H1 (cell line): ENCODE measurements around the gene SLC12A4. TPM values are rescaled to one million over a fixed set of nuclear protein-coding genes. Genes with fewer than 3 reads are reported as not detected.
A peak's percentile ranks its signal among the peaks of the same experiment; 100 is the strongest.

ENCODE experiments used
- CTCF ChIA-PET: fragments of 300-600 bp; sonication (Branson Sonifier 250); formaldehyde crosslinking; loops from one replicate; lab custom pipeline; 2021; ENCODE audit not compliant: partially characterized antibody; lab: Charles Lee
- POLR2A ChIA-PET: fragments of 300-600 bp; sonication (Branson Sonifier 250); formaldehyde crosslinking; loops from one replicate; lab custom pipeline; 2021; ENCODE audit warnings: inconsistent platforms; ENCODE audit not compliant: partially characterized antibody; lab: Charles Lee
- DNase-seq, 2 experiments: peaks; one replicate each; pipeline versions ENCODE4 v3.0.0 to v3.0.0-alpha.2; 2010 to 2022; ENCODE audit warnings: low spot score in 2 of 2, low read depth in 1 of 2, mixed read lengths in 1 of 2
- FAIRE-seq: peaks from 2 replicates; lab custom pipeline; 2011; peaks lifted over from hg19 to GRCh38; lab: Jason Lieb, UNC
- H2AFZ ChIP-seq: 2 replicates; pipeline ENCODE4 v1.8.1; 2012; ENCODE audit warnings: low read length, inconsistent platforms
- H2AK5ac ChIP-seq: 2 replicates; pipeline ENCODE4 v1.6.1; 2013; ENCODE audit warnings: low read depth, low read length
- H2BK120ac ChIP-seq: replicated peaks from 2 replicates; pipeline ENCODE3; 2013; ENCODE audit warnings: low read depth, low read length, inconsistent platforms
- H2BK12ac ChIP-seq: 2 replicates; pipeline ENCODE4 v1.6.1; 2013; ENCODE audit warnings: low read depth, low read length
- H2BK15ac ChIP-seq: 2 replicates; pipeline ENCODE4 v1.6.1; 2013; ENCODE audit warnings: low read length
- H2BK20ac ChIP-seq: 2 replicates; pipeline ENCODE4 v1.6.1; 2013; ENCODE audit warnings: low read length
- H2BK5ac ChIP-seq: 2 replicates; pipeline ENCODE4 v1.6.1; 2013; ENCODE audit warnings: low read depth, low read length
- H3K14ac ChIP-seq: 2 replicates; pipeline ENCODE4 v1.6.1; 2013; ENCODE audit warnings: inconsistent platforms; ENCODE audit not compliant: insufficient read length
- H3K18ac ChIP-seq: 2 replicates; pipeline ENCODE4 v1.6.1; 2013; ENCODE audit warnings: low read length; ENCODE audit errors: extremely low read depth
- H3K23ac ChIP-seq: 2 replicates; pipeline ENCODE4 v1.6.1; 2013; ENCODE audit warnings: inconsistent platforms; ENCODE audit not compliant: insufficient read length
- H3K23me2 ChIP-seq: 2 replicates; pipeline ENCODE4 v1.6.1; 2013; ENCODE audit warnings: low read depth, low read length
- H3K27ac ChIP-seq: 2 replicates; pipeline ENCODE4 v1.6.1; 2011; ENCODE audit warnings: low read depth, low read length, inconsistent platforms
- H3K27me3 ChIP-seq, 4 experiments: replicated peaks in 1 of 4; 1 replicate in 1 of 4; 2 replicates in 3 of 4; pipeline versions ENCODE4 v1.6.1 to v1.8.1; 2011 to 2013; ENCODE audit warnings: low read length in 3 of 4, mild to moderate bottlenecking in 3 of 4, inconsistent platforms in 2 of 4, mixed read lengths in 2 of 4, moderate library complexity in 1 of 4; ENCODE audit not compliant: control insufficient read depth in 3 of 4, insufficient read depth in 3 of 4; ENCODE audit errors: extremely low read depth in 1 of 4
- H3K36me3 ChIP-seq, 4 experiments: 2 replicates each; pipeline versions ENCODE4 v1.6.1 to v1.8.1; 2011 to 2013; ENCODE audit warnings: mild to moderate bottlenecking in 4 of 4, low read length in 3 of 4, moderate library complexity in 2 of 4, control low read depth in 1 of 4, inconsistent platforms in 1 of 4; ENCODE audit not compliant: insufficient read depth in 4 of 4, control insufficient read depth in 2 of 4
- H3K4ac ChIP-seq: replicated peaks from 2 replicates; pipeline ENCODE3; 2013; ENCODE audit warnings: low read length, low read depth, mixed read lengths, inconsistent platforms; ENCODE audit not compliant: insufficient read length
- H3K4me1 ChIP-seq, 4 experiments: replicated peaks in 1 of 4; 1 replicate in 1 of 4; 2 replicates in 3 of 4; pipeline versions ENCODE4 v1.6.1 to v1.8.1; 2011 to 2013; ENCODE audit warnings: low read length in 3 of 4, inconsistent platforms in 2 of 4, mixed read lengths in 1 of 4; ENCODE audit not compliant: insufficient read depth in 4 of 4, control insufficient read depth in 3 of 4
- H3K4me2 ChIP-seq, 2 experiments: 2 replicates each; pipeline versions ENCODE4 v1.6.1 to v1.8.1; 2011 to 2013; ENCODE audit warnings: low read depth in 2 of 2, low read length in 2 of 2, control low read depth in 1 of 2, inconsistent platforms in 1 of 2, mild to moderate bottlenecking in 1 of 2; ENCODE audit not compliant: insufficient read depth in 1 of 2
- H3K4me3 ChIP-seq, 4 experiments: fragments of 200-600, 300-600 bp in 1 of 4; sonication (generic), shearing (Covaris generic), sonication (Bioruptor Twin) in 1 of 4; 2 replicates each; pipeline versions ENCODE4 v1.5.1 to v1.8.1; 2011 to 2016; ENCODE audit warnings: low read length in 4 of 4, low read depth in 3 of 4, control low read depth in 2 of 4, inconsistent platforms in 2 of 4, mild to moderate bottlenecking in 2 of 4, mixed read lengths in 1 of 4, moderate library complexity in 1 of 4; ENCODE audit not compliant: insufficient read depth in 2 of 4; ENCODE audit errors: extremely low read depth in 1 of 4
- H3K56ac ChIP-seq: replicated peaks from 2 replicates; pipeline ENCODE3; 2013; ENCODE audit warnings: low read depth, mild to moderate bottlenecking, mixed read lengths, low read length, inconsistent platforms; ENCODE audit not compliant: insufficient read length
- H3K79me1 ChIP-seq: 2 replicates; pipeline ENCODE4 v1.6.1; 2013; ENCODE audit warnings: low read depth, low read length, control low read depth
- H3K79me2 ChIP-seq, 2 experiments: 2 replicates each; pipeline versions ENCODE4 v1.6.1 to v1.8.1; 2012 to 2013; ENCODE audit warnings: low read length in 2 of 2, mild to moderate bottlenecking in 2 of 2, inconsistent platforms in 1 of 2; ENCODE audit not compliant: insufficient read depth in 2 of 2, control insufficient read depth in 1 of 2
- H3K9ac ChIP-seq, 4 experiments: replicated peaks in 1 of 4; 1 replicate in 1 of 4; 2 replicates in 3 of 4; pipeline versions ENCODE4 v1.6.1 to v1.8.1; 2011 to 2013; ENCODE audit warnings: low read depth in 3 of 4, low read length in 3 of 4, control low read depth in 2 of 4, mild to moderate bottlenecking in 2 of 4, moderate library complexity in 2 of 4, inconsistent platforms in 1 of 4; ENCODE audit errors: extremely low read depth in 1 of 4
- H3K9me3 ChIP-seq, 2 experiments: 2 replicates each; pipeline versions ENCODE4 v1.6.1 to v1.8.1; 2012 to 2013; ENCODE audit warnings: mild to moderate bottlenecking in 2 of 2, moderate library complexity in 2 of 2, control low read depth in 1 of 2, inconsistent platforms in 1 of 2, low read depth in 1 of 2, low read length in 1 of 2, mixed read lengths in 1 of 2; ENCODE audit not compliant: insufficient read depth in 2 of 2
- H4K20me1 ChIP-seq, 2 experiments: replicated peaks in 1 of 2; 2 replicates each; pipeline versions ENCODE3 to v1.8.1; 2011 to 2013; ENCODE audit warnings: inconsistent platforms in 2 of 2, low read length in 2 of 2, mild to moderate bottlenecking in 1 of 2; ENCODE audit not compliant: insufficient read depth in 2 of 2, control insufficient read depth in 1 of 2
- H4K5ac ChIP-seq: 2 replicates; pipeline ENCODE4 v1.6.1; 2013; ENCODE audit warnings: low read length, low read depth, mixed read lengths, inconsistent platforms; ENCODE audit not compliant: insufficient read length
- H4K8ac ChIP-seq: 2 replicates; pipeline ENCODE4 v1.8.0; 2013; ENCODE audit warnings: mild to moderate bottlenecking, moderate library complexity, low read length, inconsistent platforms; ENCODE audit not compliant: insufficient read depth; ENCODE audit errors: extremely low read depth
- H4K91ac ChIP-seq: replicated peaks from 2 replicates; pipeline ENCODE3; 2013; ENCODE audit warnings: low read length, mixed read lengths, inconsistent platforms; ENCODE audit not compliant: insufficient read length
- ASH2L ChIP-seq: fragments of 200-600, 300-600 bp; sonication (generic); IDR thresholded peaks from one replicate; pipeline ENCODE4 v1.7.1; 2017; ENCODE audit warnings: low read length
- ATF2 ChIP-seq: IDR thresholded peaks from 2 replicates; pipeline ENCODE4 v1.6.1; 2012; ENCODE audit warnings: low read length, inconsistent platforms
- BRCA1 ChIP-seq: IDR thresholded peaks from 2 replicates; pipeline ENCODE4 v1.6.1; 2012; ENCODE audit warnings: low read depth, low read length, improper control_type of control experiment
- CHD1 ChIP-seq: IDR thresholded peaks from 2 replicates; pipeline ENCODE4 v1.6.1; 2012; ENCODE audit warnings: low read depth, low read length, improper control_type of control experiment
- E2F6 ChIP-seq: IDR thresholded peaks from 2 replicates; pipeline ENCODE4 v1.6.1; 2012; ENCODE audit warnings: inconsistent platforms
- EGR1 ChIP-seq: IDR thresholded peaks from 2 replicates; pipeline ENCODE4 v1.6.1; 2011; ENCODE audit warnings: low read depth, low read length, borderline replicate concordance
- EP300 ChIP-seq, 2 experiments: IDR thresholded peaks; 1 replicate in 1 of 2; 2 replicates in 1 of 2; pipeline ENCODE4 v1.6.1; 2011 to 2012; ENCODE audit warnings: low read depth in 2 of 2, low read length in 2 of 2, mild to moderate bottlenecking in 2 of 2, borderline replicate concordance in 1 of 2, inconsistent platforms in 1 of 2, moderate library complexity in 1 of 2
- GABPA ChIP-seq: IDR thresholded peaks from 2 replicates; pipeline ENCODE4 v1.6.1; 2011; ENCODE audit warnings: mild to moderate bottlenecking, low read length, moderate library complexity, borderline replicate concordance; ENCODE audit not compliant: insufficient read depth
- HDAC2 ChIP-seq, 2 experiments: fragments of 300-600 bp in 1 of 2; sonication (generic) in 1 of 2; IDR thresholded peaks; 2 replicates each; pipeline ENCODE4 v1.6.1; 2011 to 2012; ENCODE audit warnings: low read depth in 2 of 2, low read length in 2 of 2, mild to moderate bottlenecking in 2 of 2, moderate library complexity in 2 of 2, borderline replicate concordance in 1 of 2, inconsistent platforms in 1 of 2
- WGBS, 2 experiments: shearing (Covaris generic) in 1 of 2; methylation state at CpG; one replicate each; pipeline versions ENCODE4 v1.1.6 to v1.1.7; 2013 to 2015; ENCODE audit warnings: low lambda C conversion rate in 2 of 2, mixed read lengths in 2 of 2, inconsistent platforms in 1 of 2, low coverage in 1 of 2, missing lambda C conversion rate in 1 of 2; ENCODE audit not compliant: insufficient replicate concordance in 2 of 2, insufficient coverage in 1 of 2, insufficient read length in 1 of 2; ENCODE audit errors: extremely low coverage in 1 of 2, missing lambda C conversion rate in 1 of 2; 5-methylcytosine and 5-hydroxymethylcytosine counted together
- polyA plus RNA-seq, 7 experiments: library from polyadenylated mRNA; depleted of rRNA in 3 of 7; stranded (reverse) in 5 of 7; unstranded in 2 of 7; fragments of >200 nt in 5 of 7; fragments of 200-250 nt in 2 of 7; gene quantifications; 1 replicate in 5 of 7; 2 replicates in 1 of 7; 4 replicates in 1 of 7; pipeline versions ENCODE4 v1.2.1 to v1.2.3, GENCODE V29; 2011 to 2013; ENCODE audit warnings: missing spikeins in 2 of 7, mixed read lengths in 2 of 7
- total RNA-seq: library from RNA; stranded (reverse); fragmentation: NEBNext Ultra II Directional; extraction: Animal tissue kit (Norgen Biotek cat#: 25700); gene quantifications from 2 replicates; pipeline ENCODE4 v1.2.1, GENCODE V29; 2021

Gene SLC12A4
- total and polyA plus RNA-seq, 2 of the 8 experiments (the other 6 are each of a cell fraction or from before 2014, with no cell fraction given) = 41.3 to 49.3 TPM

GRCh38 chr16:67944690-67945391 lies 23.6 kb downstream of the SLC12A4 start:
- Histone ChIP-seq H3K36me3 (peaks cover 5 to 38% (median 15%) of the 10 kb centered on the region in 4 experiments; a peak in 6 of 8 replicates), H3K23ac (no peak overlapping the region), H4K8ac (peak overlapping the region; percentile 80; the same call in 1 of the 2 replicates), H4K20me1 (peaks cover 15 to 45% of the 10 kb centered on the region in 2 experiments), H3K9ac (no peak overlapping the region), H2AK5ac (no peak overlapping the region), H2AFZ (no peak overlapping the region), H3K4me1 (no peaks in the 10 kb centered on the region; a peak in 1 of 7 replicates), H3K4me3 (no peak overlapping the region), H3K14ac (no peak overlapping the region), H3K27ac (no peak overlapping the region), H3K9me3 (no peaks in the 10 kb centered on the region), H3K23me2 (no peaks in the 10 kb centered on the region), H3K4me2 (no peak overlapping the region), H4K5ac (no peak overlapping the region), H2BK20ac (no peak overlapping the region), H3K18ac (no peak overlapping the region), H3K4ac (no peak overlapping the region), H2BK15ac (no peak overlapping the region), H3K27me3 (no peaks in the 10 kb centered on the region), H3K56ac (no peak overlapping the region), H3K79me1 (peaks cover 2% of the 10 kb centered on the region; the same call in 1 of the 2 replicates), H3K79me2 (no peaks in the 10 kb centered on the region), H2BK120ac (no peak overlapping the region), H2BK12ac (no peak overlapping the region), H2BK5ac (no peak overlapping the region), H4K91ac (no peak overlapping the region)
- FAIRE-seq (no peak), DNase-seq (no peak)
- WGBS, 2 experiments = 96% methylated on average over 24 of the region's 24 CpGs; no CpG with 5 or more reads in 1 of the 2 experiments
- ChIA-PET CTCF (interaction anchor here (0.6 to 27.1 kb wide), 10 partner anchors 8 to 504 kb away, joined by 3 to 623 read pairs (median 4); partner anchors contain the start of genes CTRL, EDC4, NRN1L and PSKH1), POLR2A (interaction anchor here (0.9 to 6.8 kb wide), 11 partner anchors 9 to 291 kb away, joined by 3 to 31 read pairs (median 3); partner anchors contain the start of genes CTRL, DDX28, DPEP2NB and DUS2)
- TF ChIP-seq CHD1 = no peak
- no peak for TF ChIP-seq EGR1
- no peak for TF ChIP-seq E2F6
- no peak for TF ChIP-seq GABPA
- TF ChIP-seq ASH2L = no peak
- TF ChIP-seq HDAC2 (IDR thresholded peaks at IDR 0.05; ENCODE audit: borderline replicate concordance in 1 of 2, low read depth in 2 of 2, low read length in 2 of 2) = no peak
- no peak for TF ChIP-seq EP300 (IDR thresholded peaks at IDR 0.05; ENCODE audit: borderline replicate concordance in 1 of 2, low read depth in 2 of 2, low read length in 2 of 2)
- no peak for TF ChIP-seq BRCA1
- TF ChIP-seq ATF2 = no peak
